Superior temporal gyrus (tissue), 1 donor: Measurements from ENCODE around the gene CCDC200.
"Not testable (repeated sequence)": the region's sequence is repeated elsewhere in the genome, so short reads cannot be mapped to it uniquely, and the experiment has no call there.

Source experiments
- DNase-seq: peaks from one replicate; pipeline ENCODE4 v3.0.0-alpha.2; 2016; ENCODE audit errors: extremely low spot score

The CCDC200 gene

GRCh38 chr17:43216369-43216761 is 12.1 kb downstream of the CCDC200 start:
- no peak for DNase-seq

- DNase-seq: no peak
Measured at GRCh38 chr17:43215341-43215740, 13.1 kb downstream of the CCDC200 start.

DNA sequence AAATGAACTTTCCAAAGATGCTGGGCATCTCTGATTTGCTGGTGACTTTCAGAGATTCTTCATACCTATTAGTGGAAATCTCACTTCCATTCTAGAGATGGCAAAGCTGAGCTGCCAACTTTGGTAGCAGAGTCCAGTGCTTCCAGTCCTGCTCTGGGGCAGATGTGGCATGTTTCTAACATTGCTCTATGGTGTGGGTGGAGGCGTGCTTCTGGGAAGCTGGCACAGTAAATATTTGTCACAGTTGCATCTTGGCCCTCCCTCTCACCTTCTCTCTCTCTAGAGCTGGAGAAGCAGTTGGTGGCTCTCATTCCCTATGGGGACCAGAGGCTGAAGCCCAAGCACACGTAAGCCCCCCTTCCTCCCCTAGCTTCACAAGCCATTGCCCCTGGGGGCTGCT is 14.9 kb downstream of the CCDC200 start:
- no peak for DNase-seq

GRCh38 chr17:43212641-43213490 is 15.6 kb downstream of the CCDC200 start:
- DNase-seq: no peak

DNA sequence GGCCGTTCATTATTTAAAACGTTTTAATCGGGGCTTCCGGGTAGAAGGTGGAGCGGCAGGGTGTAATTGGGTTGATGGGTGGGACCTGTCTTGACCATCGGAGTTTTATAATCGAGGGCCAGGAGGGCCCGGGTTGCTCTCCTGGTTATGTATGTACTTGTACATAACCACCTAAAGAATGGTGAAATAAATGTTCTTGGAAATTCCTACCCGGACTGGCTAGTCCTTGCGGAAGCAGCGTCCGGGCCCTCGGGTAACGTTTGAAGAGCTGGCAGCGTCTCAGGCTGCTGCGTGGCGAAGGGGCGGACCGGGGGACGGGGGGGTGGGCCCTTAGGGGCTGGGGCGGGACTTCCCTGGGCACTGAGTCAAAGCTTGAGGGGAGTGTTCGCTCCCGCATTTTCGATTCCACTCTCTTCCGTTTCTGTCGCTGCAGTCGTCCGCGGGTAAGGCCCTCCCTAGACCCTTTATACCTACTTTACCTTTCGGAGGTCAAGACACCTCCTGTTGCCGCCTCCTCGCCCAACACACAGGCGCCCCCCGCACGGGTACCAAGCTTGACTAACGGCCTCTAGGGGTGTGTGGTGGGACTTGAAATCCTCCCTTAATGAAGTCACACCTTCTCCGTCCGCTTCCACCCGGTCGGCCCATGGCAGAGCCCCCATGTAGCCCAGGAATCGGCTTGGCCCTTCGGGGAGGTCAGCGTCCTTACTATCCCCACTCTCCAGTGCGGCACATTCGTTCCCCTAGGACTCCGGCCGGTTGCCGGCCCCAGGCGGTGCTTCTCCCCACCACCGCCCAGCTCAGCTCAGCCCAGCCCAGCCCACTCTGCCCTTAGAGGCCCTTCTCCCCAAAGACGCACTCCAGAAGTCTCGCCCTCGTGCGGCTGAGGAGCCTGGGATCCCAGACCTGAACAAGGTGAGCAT is 16.7 kb downstream of the CCDC200 start, which contains the start of gene TMEM106A:
TSS of gene TMEM106A (plus strand) at position 396 of the 923 bp plus-strand sequence. CDS start 1,167 bp downstream, outside the sequence.
- no peak for DNase-seq

GRCh38 chr17:43211123-43211479 is 17.3 kb downstream of the CCDC200 start:
- no peak for DNase-seq

DNA sequence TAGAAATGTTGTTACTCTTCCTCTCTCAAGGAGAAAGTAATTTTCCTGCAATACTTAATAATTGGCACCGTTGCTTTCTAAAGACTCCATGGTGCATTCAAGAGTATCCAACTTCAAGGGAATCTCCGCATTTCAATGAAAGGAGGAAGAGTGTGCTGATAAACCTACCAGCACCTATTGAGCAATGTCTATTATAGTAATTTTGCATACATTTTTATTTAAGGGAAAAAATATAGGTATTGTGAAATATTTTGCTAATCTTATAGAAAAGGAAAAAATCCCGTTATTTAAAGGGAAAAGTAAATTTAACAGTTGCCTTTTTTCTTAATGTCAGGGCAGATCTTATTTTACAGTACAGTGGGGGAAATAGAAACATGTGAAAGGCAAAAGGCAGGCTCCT is 17.8 kb downstream of the CCDC200 start:
- no peak for DNase-seq

GRCh38 chr17:43203013-43203412 is 25.4 kb downstream of the CCDC200 start:
- not testable (repeated sequence) for DNase-seq

GRCh38 chr17:43200127-43200526 is 28.3 kb downstream of the CCDC200 start:
- DNase-seq: no peak

DNA sequence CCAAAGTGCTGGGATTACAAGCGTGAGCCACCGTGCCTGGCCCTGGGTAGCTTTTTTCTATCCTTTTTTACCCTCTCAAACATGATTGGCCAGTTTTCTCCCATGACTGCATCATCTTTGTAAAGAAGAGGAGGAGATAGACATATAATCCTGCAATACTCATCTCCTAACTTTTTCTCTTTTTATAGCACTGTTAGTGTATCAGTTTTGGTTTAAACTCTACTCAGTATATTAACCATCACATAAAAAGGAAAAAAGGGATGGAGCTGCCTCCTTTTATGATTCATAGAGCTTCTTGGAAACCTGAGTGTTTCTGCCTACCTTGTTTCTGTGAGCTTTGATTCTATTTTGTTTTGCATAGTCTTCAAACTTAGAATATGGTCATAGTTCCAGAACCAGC is 28.8 kb downstream of the CCDC200 start:
- no peak for DNase-seq

GRCh38 chr17:43193251-43193650 is 35.2 kb downstream of the CCDC200 start:
- no peak for DNase-seq

GRCh38 chr17:43186656-43187055 is 41.8 kb downstream of the CCDC200 start:
- not testable (repeated sequence) for DNase-seq

DNA sequence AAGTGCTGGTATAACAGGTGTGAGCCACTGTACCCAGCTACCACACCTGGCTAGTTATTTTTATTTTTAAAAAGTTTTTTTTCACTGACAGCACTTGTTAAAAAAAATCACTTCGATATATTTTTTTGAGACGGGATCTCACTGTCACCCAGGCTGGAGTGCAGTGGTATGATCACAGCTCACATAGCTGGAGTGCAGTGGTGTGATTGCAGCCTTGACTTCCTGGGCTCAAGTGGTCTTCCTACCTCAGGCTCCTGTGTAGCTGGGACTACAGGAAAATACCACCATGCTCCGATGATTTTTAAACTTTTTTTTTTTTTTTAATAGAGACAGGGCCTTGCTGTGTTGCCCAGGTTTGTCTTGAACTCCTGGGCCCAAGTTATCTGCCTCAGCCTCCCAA is 44.5 kb downstream of the CCDC200 start:
- no peak for DNase-seq

DNA sequence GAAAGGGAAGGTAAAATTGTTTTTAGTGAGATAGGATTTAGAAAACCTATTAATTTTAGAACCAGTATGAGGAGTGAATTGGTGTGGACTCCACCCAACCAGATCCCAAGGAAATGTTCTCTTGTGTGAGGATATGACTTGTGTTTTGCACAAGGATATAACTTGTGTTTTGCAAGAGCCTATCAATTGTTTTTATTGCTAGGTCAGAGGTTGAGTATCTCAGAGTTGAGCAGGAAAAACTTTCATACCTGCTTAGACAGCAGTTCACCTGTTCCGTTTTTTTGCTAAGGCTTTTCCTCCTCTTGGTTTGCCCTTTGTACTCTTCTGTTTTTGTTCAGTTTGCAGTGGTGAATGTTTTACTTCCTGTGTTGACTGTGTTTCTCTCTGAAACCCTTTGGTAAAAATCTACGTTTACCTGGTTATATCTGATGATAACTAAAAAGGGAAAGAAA is 52.3 kb downstream of the CCDC200 start:
- no peak for DNase-seq

GRCh38 chr17:43175213-43176118 is 53.0 kb downstream of the CCDC200 start:
- no peak for DNase-seq

GRCh38 chr17:43171586-43172487 is 56.6 kb downstream of the CCDC200 start:
- peak; percentile 49 for DNase-seq
